HG03135 (cell line): Measurements from ENCODE around the gene STIP1.
A peak's percentile ranks its signal among the peaks of the same experiment; 100 is the strongest.
"Not testable (repeated sequence)": the region's sequence is repeated elsewhere in the genome, so short reads cannot be mapped to it uniquely, and the experiment has no call there.

ENCODE experiments used
- ATAC-seq: cut with Tn5 transposase; IDR thresholded peaks from one replicate; pipeline ENCODE4 v1.9.1; 2021; ENCODE audit warnings: mild to moderate bottlenecking, moderate library complexity; ENCODE audit not compliant: unreplicated experiment

Gene STIP1

GRCh38 chr11:64157631-64158394 lies 28.2 kb upstream of the STIP1 start:
- no peak for ATAC-seq

DNA sequence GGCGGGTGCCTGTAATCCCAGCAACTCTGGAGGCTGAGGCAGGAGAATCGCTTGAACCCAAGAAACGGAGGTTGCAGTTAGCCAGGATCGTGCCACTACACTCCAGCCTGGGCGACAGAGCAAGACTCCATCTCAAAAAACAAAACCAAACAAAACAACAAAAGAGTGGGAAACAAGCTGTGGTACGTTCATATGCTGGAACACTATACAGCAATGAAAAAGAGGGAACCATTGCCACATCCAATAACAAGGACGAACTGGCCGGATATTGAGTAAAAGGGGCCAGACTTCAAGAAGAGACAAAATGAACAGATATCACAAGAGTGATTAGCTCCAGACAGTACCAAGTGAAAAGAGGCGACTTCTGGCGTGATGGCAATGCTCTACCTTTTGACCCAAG lies 24.9 kb upstream of the STIP1 start:
- no peak for ATAC-seq

DNA sequence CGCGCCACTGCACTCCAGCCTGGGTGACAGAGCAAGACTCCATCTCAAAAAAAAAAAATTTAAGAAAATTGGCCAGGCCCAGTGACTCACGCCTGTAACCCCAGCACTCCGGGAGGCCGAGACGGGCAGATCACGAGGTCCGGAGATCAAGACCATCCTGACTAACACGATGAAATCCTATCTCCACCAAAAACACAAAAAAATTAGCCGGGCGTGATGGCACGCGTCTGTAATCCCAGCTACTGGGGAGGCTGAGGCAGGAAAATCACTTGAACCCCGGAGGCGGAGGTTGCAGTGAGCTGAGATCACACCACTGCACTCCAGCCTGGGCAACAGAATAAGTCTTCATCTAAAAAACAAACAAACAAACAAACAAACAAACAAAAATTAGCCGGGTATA lies 23.2 kb upstream of the STIP1 start:
- not testable (repeated sequence) for ATAC-seq

DNA sequence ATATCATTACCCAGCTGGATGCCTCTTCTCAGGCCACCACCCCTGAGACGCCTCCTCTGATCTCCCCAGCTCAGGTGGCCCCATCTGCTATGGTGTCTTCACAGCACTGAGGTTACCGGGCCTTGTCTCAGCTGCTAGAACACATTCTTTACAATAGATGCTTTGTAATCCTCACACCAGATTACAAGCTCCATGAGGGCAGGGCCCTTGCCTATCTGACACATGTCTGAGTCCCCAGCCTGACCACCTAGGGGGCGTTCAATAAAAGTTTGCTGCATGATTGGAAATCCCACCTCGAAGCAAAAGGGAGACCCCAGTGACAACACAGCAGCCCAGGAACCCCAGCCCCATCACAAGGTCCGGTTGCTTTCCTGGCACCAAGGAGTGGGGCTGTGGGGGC lies 22.0 kb upstream of the STIP1 start:
- no peak for ATAC-seq

DNA sequence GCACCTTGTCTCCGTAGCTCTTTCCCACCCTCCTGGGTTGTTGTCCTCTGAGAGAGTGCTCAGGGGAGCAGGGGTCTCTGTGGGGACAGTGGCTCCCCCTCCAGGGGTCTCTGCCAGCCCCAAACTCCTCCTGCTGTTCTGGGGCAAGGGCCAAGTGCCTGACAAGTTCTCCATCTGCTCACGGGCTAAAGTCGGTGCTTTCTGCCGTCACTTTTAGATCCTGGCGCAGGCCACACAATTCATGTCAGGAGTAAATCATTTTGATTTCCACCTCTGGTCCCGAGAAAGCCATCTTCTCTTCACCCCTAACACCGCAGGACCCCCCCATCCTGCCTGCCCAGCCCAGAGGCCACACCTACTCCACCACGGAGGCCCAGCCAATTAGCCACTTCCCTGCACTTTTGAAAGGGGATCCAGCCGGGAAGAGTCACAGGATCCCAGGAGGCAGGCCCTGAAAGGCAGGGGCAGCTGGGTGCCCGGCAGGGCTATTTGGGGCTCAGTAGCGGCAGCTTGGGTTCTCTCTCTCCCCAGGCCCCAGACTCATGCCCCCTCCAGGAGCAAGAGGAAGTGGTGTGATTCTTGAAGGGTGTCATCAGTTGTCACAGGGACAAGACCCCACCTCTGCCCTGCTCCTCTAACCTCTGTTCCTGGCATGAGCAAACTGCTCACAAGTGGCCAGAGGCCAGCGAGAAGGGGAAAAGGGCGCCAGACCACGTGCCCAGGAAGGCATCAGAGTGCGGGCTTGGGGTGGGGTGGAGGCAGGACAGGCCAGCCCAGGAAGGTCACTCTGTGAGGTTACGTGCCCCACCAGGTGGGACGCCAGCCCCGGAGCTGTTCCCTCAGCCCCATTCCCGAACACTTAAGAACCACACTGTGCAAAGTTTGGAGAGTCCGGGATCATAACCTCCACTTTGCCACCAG lies 21.3 kb upstream of the STIP1 start:
- ATAC-seq = no peak

DNA sequence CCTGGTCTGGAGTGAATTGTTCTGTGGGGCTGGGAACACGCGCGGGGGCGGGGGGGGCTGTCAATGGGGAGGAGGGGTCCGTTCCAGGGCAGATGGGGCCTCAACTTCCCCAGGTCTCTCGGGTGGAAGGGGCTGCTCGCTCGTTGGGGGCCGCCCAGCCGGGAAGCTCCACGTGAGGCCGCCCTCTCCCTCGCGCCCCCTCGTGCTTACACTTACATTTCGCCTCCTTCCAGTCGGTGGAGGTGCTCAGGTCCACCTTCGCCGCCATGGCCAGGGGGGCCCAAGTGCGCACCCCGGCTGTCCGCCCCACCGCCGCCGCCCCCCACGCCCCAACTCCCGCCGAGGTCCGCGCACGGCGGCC lies 20.5 kb upstream of the STIP1 start:
- no peak for ATAC-seq

GRCh38 chr11:64165842-64166635 lies 19.9 kb upstream of the STIP1 start, which contains the start of gene MACROD1:
Gene MACROD1 (minus strand): TSS chr11:64166113. CDS start chr11:64165994, 119 bp downstream.
- peak; percentile 81 for ATAC-seq

DNA sequence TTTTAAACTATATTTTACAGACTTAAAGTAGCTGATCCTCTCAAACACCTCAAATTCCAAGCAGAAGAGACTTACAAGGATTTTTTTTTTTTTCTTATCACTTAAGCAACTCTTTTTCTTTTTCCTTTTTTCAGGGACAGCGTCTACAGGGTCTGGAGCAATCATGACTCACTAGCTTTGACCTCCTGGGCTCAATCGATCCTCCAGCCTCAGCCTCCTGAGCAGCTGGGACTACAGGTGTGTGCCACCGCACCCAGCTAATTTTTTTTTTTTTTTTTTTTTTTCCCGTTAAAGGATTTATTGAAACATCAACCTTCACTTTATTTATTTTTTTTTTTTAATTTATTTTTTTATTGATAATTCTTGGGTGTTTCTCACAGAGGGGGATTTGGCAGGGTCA lies 15.6 kb upstream of the STIP1 start:
- no peak for ATAC-seq

- ATAC-seq = no peak
These were observed 12.2 kb upstream of the STIP1 start for GRCh38 chr11:64173616-64174355.

DNA sequence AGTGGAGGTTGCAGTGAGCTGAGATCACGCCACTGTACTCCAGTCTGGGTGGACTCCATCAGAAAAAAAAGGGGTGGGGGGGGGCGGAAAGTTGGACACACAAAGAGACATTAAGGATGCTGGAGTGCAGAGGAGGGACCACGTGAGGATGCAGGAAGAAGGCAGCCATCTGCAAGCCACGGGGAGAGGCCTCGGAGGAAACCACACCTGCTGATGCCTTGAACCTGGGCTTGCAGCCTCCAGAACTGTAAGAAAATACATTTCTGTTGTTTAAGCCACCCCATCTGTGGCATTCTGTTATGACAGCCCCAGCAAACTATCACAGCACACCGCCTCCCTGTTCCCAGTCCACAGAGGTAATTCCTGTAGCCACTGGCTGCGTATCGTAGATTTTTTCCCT lies 9.2 kb upstream of the STIP1 start:
- ATAC-seq = no peak

DNA sequence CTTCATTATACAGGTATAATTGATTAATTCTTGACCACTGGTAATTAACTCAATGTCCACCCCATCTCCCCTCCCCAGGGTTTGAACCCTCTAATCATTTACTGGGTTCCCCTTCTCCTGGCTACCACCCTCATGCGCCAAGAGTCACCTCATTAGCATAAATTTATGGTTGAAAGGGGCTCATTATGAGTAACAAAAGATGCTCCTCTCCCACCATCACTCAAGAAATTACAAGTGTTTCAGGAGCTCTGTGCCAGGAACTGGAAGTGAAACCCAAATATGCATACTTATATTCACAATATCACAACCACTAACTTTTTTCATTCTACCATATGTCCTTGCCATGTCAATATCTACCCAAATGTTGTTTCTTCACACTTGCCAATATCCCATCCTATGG lies 7.8 kb upstream of the STIP1 start:
- no peak for ATAC-seq

- ATAC-seq = no peak
These were observed 6.9 kb upstream of the STIP1 start for GRCh38 chr11:64178951-64179639.

- ATAC-seq = no peak
These were observed 5.1 kb upstream of the STIP1 start for GRCh38 chr11:64180891-64181290.

- ATAC-seq = no peak
These were observed 4.2 kb upstream of the STIP1 start for GRCh38 chr11:64181506-64182411.

- ATAC-seq = no peak
These were observed 2.1 kb upstream of the STIP1 start for GRCh38 chr11:64183890-64184289.

DNA sequence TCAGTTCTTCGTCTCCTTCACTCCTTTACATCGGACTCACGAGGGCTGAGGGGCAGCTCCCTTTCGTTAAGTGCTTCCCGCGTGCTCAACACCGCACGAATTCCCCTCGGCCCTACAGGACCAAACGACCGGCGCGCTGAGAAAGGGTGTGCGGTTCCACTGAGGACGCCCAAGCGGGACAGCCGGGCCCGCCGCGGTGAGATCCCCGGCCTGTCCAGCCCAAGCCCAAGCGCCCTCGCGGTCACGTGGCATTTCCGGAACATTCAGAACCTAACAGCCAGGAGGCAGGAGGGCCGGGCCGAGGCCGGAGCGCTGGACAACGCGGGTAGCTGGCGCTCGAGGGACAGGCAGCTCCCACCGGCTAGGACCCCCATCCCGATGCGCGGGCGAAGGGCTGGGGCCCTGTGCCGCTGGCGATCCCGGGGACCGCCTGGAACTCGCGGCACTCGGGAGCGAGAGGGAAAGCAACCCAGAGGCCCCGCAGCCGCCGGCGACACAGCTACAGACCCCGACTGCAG lies 737 bp upstream of the STIP1 start:
- ATAC-seq = peak; percentile 28

DNA sequence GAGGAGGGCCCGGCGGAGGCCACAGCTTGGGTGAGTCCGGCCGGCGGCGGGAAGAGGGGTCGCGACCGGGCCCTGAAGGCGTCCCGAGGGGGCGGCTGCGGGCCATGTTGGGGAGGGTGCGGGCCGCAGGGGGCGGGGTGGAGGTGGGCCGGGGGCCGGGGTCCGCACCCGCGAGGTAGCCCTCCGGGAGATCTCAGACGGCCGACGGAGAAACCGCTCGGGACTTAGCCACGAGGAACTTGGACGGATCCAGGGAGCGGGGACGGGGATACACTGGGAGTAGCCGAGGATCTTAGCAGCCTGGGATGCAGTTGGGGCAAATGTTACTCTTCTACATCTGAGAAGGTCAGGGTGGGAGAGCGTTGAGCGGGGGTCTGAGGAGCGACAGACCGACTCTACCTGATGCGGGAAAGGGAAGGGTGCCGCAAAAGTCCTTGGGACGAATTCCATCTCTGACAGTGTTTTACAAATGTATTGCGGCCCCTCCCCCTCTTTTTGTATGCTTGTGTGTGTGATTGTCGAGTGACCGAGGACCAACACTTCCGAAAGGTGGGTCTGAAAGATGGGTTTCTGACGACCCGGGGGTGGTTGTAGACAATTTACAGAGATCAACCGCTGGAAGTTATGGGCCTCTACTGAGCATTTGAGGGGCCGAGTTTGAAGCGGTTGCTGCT lies 658 bp downstream of the STIP1 start:
- ATAC-seq = no peak

GRCh38 chr11:64192434-64192833 lies 6.5 kb downstream of the STIP1 start:
- no peak for ATAC-seq
